K562 (cell line): ENCODE measurements around the gene PIANP. TPM values are rescaled to one million over a fixed set of nuclear protein-coding genes. Genes with fewer than 3 reads are reported as not detected.

Experiments
- DACH1 ChIP-seq: fragments of 450-650 bp; IDR thresholded peaks from 2 replicates; pipeline ENCODE4 v1.6.1; 2018; ENCODE audit not compliant: partially characterized antibody
- DDX20 ChIP-seq: fragments of 450-650 bp; IDR thresholded peaks from 2 replicates; pipeline ENCODE4 v1.6.1; 2016; ENCODE audit warnings: missing genetic modification characterization, low read depth, mild to moderate bottlenecking, missing compliant biosample characterization, moderate library complexity
- DIDO1 ChIP-seq: fragments of 450-650 bp; IDR thresholded peaks from 2 replicates; pipeline ENCODE4 v1.6.1; 2016; ENCODE audit warnings: low read depth, missing biosample characterization, missing genetic modification characterization
- ELF2 ChIP-seq: fragments of 250-450 bp; sonication (Bioruptor Pico); IDR thresholded peaks from 2 replicates; pipeline ENCODE4 v1.5.0; 2021; ENCODE audit warnings: mild to moderate bottlenecking
- MEIS2 ChIP-seq: fragments of 450-650 bp; IDR thresholded peaks from 2 replicates; pipeline ENCODE4 v1.6.1; 2014; ENCODE audit warnings: mild to moderate bottlenecking; ENCODE audit not compliant: partially characterized antibody
- NFYB ChIP-seq: IDR thresholded peaks from 2 replicates; pipeline ENCODE4 v1.6.1; 2011; ENCODE audit warnings: mild to moderate bottlenecking, moderate library complexity; ENCODE audit not compliant: insufficient read length; ENCODE audit errors: extremely low read depth
- NRF1 ChIP-seq, 2 experiments: fragments of 450-650 bp; IDR thresholded peaks in 1 of 2; conservative IDR thresholded peaks in 1 of 2; 2 replicates each; pipeline ENCODE4 v1.6.1; 2014; ENCODE audit warnings: mild to moderate bottlenecking in 2 of 2
- SIX5 ChIP-seq, 2 experiments: IDR thresholded peaks; 2 replicates each; pipeline ENCODE4 v1.6.1; 2011; ENCODE audit warnings: low read length in 2 of 2, borderline replicate concordance in 1 of 2, low read depth in 1 of 2, mild to moderate bottlenecking in 1 of 2, moderate library complexity in 1 of 2; ENCODE audit not compliant: insufficient read depth in 1 of 2
- TAF7 ChIP-seq: fragments of 450-650 bp; IDR thresholded peaks from 2 replicates; pipeline ENCODE4 v1.6.1; 2016; ENCODE audit warnings: missing genetic modification characterization, missing compliant biosample characterization
- TBL1XR1 ChIP-seq, 2 experiments: IDR thresholded peaks; 2 replicates each; pipeline ENCODE4 v1.6.1; 2012; ENCODE audit warnings: improper control_type of control experiment in 2 of 2, low read length in 2 of 2, mild to moderate bottlenecking in 1 of 2
- U2AF1 ChIP-seq: fragments of 200-400 bp; formaldehyde crosslinking; optimal IDR thresholded peaks from 2 replicates; pipeline ENCODE3; 2017; ENCODE audit warnings: mild to moderate bottlenecking, low read depth, low read length, moderate library complexity
- ZNF175 ChIP-seq: fragments of 200-800 bp; sonication (Bioruptor generic); IDR thresholded peaks from 2 replicates; pipeline ENCODE4 v1.6.1; 2016; ENCODE audit warnings: low read depth, mild to moderate bottlenecking, missing genetic modification characterization, missing compliant biosample characterization
- ZNF407 ChIP-seq: fragments of 450-650 bp; IDR thresholded peaks from 2 replicates; pipeline ENCODE4 v1.6.1; 2016; ENCODE audit warnings: low read depth
- polyA plus RNA-seq, 8 experiments: library from polyadenylated mRNA; depleted of rRNA in 4 of 8; stranded (reverse) in 5 of 8; unstranded in 3 of 8; fragments of >200 nt; fragmentation: Nextera tagmentation in 2 of 8; fragmentation: Illumina TruSeq in 1 of 8; extraction: Ambion mirVana in 2 of 8; extraction: Trizol in 1 of 8; gene quantifications; 2 replicates each; pipeline versions ENCODE4 v1.2.1 to v1.2.3, GENCODE V29; 2011 to 2014; ENCODE audit warnings: inconsistent platforms in 1 of 8, missing spikeins in 1 of 8
- total RNA-seq, 7 experiments: library from RNA; depleted of rRNA in 6 of 7; stranded (reverse); fragments of >200 nt in 6 of 7; fragmentation: Illumina TruSeq in 2 of 7; extraction: Trizol in 2 of 7; gene quantifications; 2 replicates each; pipeline versions ENCODE4 v1.2.1 to v1.2.3, GENCODE V29; 2011 to 2021; ENCODE audit warnings: low replicate concordance in 1 of 7
- TF ChIP-seq, protein P1 (sequence below): sonication (generic); formaldehyde crosslinking; IDR thresholded peaks from 2 replicates; pipeline ENCODE4 v1.8.0; 2022; ENCODE audit warnings: mild to moderate bottlenecking, missing genetic modification reagents

The PIANP gene
- total and polyA plus RNA-seq, 9 of the 15 experiments (the other 6 are each of a cell fraction or from before 2014, with no cell fraction given) = 0.07 TPM; not detected in 8

GRCh38 chr12:6723607-6724408, 23.2 kb upstream of the PIANP start, which contains the start of gene COPS7A (continued):
- TF ChIP-seq, protein P1, sequence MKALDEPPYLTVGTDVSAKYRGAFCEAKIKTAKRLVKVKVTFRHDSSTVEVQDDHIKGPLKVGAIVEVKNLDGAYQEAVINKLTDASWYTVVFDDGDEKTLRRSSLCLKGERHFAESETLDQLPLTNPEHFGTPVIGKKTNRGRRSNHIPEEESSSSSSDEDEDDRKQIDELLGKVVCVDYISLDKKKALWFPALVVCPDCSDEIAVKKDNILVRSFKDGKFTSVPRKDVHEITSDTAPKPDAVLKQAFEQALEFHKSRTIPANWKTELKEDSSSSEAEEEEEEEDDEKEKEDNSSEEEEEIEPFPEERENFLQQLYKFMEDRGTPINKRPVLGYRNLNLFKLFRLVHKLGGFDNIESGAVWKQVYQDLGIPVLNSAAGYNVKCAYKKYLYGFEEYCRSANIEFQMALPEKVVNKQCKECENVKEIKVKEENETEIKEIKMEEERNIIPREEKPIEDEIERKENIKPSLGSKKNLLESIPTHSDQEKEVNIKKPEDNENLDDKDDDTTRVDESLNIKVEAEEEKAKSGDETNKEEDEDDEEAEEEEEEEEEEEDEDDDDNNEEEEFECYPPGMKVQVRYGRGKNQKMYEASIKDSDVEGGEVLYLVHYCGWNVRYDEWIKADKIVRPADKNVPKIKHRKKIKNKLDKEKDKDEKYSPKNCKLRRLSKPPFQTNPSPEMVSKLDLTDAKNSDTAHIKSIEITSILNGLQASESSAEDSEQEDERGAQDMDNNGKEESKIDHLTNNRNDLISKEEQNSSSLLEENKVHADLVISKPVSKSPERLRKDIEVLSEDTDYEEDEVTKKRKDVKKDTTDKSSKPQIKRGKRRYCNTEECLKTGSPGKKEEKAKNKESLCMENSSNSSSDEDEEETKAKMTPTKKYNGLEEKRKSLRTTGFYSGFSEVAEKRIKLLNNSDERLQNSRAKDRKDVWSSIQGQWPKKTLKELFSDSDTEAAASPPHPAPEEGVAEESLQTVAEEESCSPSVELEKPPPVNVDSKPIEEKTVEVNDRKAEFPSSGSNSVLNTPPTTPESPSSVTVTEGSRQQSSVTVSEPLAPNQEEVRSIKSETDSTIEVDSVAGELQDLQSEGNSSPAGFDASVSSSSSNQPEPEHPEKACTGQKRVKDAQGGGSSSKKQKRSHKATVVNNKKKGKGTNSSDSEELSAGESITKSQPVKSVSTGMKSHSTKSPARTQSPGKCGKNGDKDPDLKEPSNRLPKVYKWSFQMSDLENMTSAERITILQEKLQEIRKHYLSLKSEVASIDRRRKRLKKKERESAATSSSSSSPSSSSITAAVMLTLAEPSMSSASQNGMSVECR (CRISPR knock-in tag) = peak; percentile 59; the same call in 1 of the 2 replicates
- no peak for TF ChIP-seq U2AF1
- TF ChIP-seq ZNF407 = no peak
- TF ChIP-seq DACH1 = peak; percentile 97
- TF ChIP-seq TAF7 (tag) = peak; percentile 77
- TF ChIP-seq ZNF175 (CRISPR knock-in tag) = no peak
- no peak for TF ChIP-seq DDX20
- peak; percentile 78 to 84 for TF ChIP-seq NRF1 (conservative IDR thresholded peaks at IDR 0.05 in 1 of 2, IDR thresholded peaks at IDR 0.05 in 1 of 2)
- TF ChIP-seq DIDO1 (tag) = no peak
- TF ChIP-seq NFYB = no peak
- TF ChIP-seq ELF2 (CRISPR knock-in tag) = peak; percentile 66; the same call in 1 of the 2 replicates
- peak in 1 of 2 experiments; percentile 32; a peak in 1 of 4 replicates for TF ChIP-seq SIX5 (IDR thresholded peaks at IDR 0.05; ENCODE audit: borderline replicate concordance in 1 of 2, insufficient read depth in 1 of 2, low read depth in 1 of 2, low read length in 2 of 2)
- TF ChIP-seq MEIS2 = peak; percentile 40
- TF ChIP-seq TBL1XR1 (IDR thresholded peaks at IDR 0.05; ENCODE audit: low read length in 2 of 2) = peak in 1 of 2 experiments; percentile 50; a peak in 1 of 4 replicates
